ENCODE data around the gene ADAM30.

GRCh38 chr1:119906927-119907652 is 10.8 kb upstream of the ADAM30 start:
- TF ChIP-seq, protein P1, sequence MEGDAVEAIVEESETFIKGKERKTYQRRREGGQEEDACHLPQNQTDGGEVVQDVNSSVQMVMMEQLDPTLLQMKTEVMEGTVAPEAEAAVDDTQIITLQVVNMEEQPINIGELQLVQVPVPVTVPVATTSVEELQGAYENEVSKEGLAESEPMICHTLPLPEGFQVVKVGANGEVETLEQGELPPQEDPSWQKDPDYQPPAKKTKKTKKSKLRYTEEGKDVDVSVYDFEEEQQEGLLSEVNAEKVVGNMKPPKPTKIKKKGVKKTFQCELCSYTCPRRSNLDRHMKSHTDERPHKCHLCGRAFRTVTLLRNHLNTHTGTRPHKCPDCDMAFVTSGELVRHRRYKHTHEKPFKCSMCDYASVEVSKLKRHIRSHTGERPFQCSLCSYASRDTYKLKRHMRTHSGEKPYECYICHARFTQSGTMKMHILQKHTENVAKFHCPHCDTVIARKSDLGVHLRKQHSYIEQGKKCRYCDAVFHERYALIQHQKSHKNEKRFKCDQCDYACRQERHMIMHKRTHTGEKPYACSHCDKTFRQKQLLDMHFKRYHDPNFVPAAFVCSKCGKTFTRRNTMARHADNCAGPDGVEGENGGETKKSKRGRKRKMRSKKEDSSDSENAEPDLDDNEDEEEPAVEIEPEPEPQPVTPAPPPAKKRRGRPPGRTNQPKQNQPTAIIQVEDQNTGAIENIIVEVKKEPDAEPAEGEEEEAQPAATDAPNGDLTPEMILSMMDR (IDR thresholded peaks at IDR 0.05), result no peak
- no peak for TF ChIP-seq POLR2A (IDR thresholded peaks at IDR 0.05)

Measured in body of pancreas (tissue), 4 donors.